Measurements from ENCODE around the gene EMC1. TPM values are rescaled to one million over a fixed set of nuclear protein-coding genes. Genes with fewer than 3 reads are reported as not detected.
"Not testable (repeated sequence)": the region's sequence is repeated elsewhere in the genome, so short reads cannot be mapped to it uniquely, and the experiment has no call there.

Gene EMC1
- total RNA-seq, 2 experiments from 2014 or later, result 21.9 to 22.2 TPM

DNA sequence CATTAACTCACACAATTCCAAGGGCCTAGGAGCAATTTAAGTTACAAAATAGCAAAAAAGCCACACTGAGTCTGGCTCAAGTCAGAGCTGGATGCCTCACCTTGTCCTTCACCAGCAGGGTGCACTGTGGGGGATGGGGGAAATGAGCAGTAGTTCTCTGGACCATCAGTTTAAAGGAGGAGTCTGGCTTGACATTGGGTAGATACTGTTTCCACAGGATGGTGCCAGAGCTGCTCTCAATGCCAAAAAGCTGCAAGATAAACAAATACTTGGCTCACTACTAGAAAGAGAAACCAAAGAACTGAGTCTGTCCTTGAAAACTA is 18.8 kb downstream of the EMC1 start:
- Mint-ChIP-seq H3K4me3 (no peak overlapping the region), H3K36me3 (ENCODE audit: low read depth) (peaks cover 72% of the 10 kb centered on the region), H3K4me1 (ENCODE audit: low read depth) (no peaks in the 10 kb centered on the region), H3K27ac (no peak overlapping the region), H3K9me3 (no peaks in the 10 kb centered on the region), H3K27me3 (no peaks in the 10 kb centered on the region)
- Histone ChIP-seq H3K4me3 (ENCODE audit: low read length) (no peak overlapping the region), H3K9me3 (ENCODE audit: control insufficient read depth in 1 of 2, insufficient read depth in 1 of 2, low read length in 2 of 2) (no peaks in the 10 kb centered on the region), H3K27ac (ENCODE audit: low read depth in 1 of 2, low read length in 2 of 2) (no peak overlapping the region), H3K27me3 (ENCODE audit: control insufficient read depth in 1 of 2, insufficient read depth in 2 of 2, low read length in 2 of 2) (no peaks in the 10 kb centered on the region), H3K4me1 (ENCODE audit: insufficient read depth, low read length) (no peaks in the 10 kb centered on the region), H3K36me3 (ENCODE audit: insufficient read depth, low read length) (peaks cover 76% of the 10 kb centered on the region)
- no peak for ATAC-seq (ENCODE audit: poor library complexity)
- intact Hi-C loops (cut with DNase I, micrococcal nuclease), result no loop called here
- ChIA-PET POLR2A (no interaction called here), CTCF (no interaction called here)
- TF ChIP-seq, protein P1, sequence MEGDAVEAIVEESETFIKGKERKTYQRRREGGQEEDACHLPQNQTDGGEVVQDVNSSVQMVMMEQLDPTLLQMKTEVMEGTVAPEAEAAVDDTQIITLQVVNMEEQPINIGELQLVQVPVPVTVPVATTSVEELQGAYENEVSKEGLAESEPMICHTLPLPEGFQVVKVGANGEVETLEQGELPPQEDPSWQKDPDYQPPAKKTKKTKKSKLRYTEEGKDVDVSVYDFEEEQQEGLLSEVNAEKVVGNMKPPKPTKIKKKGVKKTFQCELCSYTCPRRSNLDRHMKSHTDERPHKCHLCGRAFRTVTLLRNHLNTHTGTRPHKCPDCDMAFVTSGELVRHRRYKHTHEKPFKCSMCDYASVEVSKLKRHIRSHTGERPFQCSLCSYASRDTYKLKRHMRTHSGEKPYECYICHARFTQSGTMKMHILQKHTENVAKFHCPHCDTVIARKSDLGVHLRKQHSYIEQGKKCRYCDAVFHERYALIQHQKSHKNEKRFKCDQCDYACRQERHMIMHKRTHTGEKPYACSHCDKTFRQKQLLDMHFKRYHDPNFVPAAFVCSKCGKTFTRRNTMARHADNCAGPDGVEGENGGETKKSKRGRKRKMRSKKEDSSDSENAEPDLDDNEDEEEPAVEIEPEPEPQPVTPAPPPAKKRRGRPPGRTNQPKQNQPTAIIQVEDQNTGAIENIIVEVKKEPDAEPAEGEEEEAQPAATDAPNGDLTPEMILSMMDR (IDR thresholded peaks at IDR 0.05), result no peak
- no peak for DNase-seq

DNA sequence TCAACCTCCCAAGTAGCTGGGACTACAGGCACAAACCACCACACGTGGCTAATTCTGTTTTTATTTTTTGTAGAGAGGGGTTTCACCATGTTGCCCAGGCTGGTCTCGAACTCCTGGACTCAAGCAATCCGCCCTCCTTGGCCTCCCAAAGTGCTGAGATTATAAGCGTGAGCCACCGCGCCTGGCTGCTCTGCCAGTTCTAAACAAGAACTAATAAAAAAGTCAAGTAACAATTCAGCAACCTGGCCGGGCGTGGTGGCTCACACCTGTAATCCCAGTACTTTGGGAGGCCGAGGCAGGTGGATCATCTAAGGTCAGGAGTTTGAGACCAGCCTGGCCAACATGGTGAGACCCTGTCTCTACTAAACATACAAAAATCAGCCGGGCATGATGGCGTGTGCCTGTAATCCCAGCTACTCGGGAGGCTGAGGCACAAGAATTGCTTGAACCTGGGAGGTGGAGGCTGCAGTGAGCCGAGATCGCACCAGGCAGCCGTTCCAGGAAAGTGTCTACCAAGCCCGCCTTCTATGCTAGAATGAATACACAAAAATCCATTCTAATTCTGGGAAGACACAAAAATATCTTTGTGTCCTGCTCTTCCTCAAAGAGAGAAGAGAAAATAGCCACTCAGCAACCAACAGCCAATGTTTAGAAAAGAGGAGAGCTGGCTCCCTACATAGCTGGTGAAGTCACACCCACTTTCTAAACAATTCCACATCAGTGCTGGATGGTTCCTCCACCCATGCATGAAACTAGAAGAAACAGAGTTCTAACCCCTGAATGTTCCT is 19.4 kb downstream of the EMC1 start:
- H3K36me3 ChIP-seq (ENCODE audit: insufficient read depth, low read length), result peaks cover 76% of the 10 kb centered on the region
- H3K36me3 Mint-ChIP-seq (ENCODE audit: low read depth), result peaks cover 72% of the 10 kb centered on the region
- H3K27ac ChIP-seq (ENCODE audit: low read depth in 1 of 2, low read length in 2 of 2); H3K27me3 ChIP-seq (ENCODE audit: control insufficient read depth in 1 of 2, insufficient read depth in 2 of 2, low read length in 2 of 2); CTCF ChIA-PET; DNase-seq; intact Hi-C loops (cut with DNase I, micrococcal nuclease); H3K9me3 ChIP-seq (ENCODE audit: control insufficient read depth in 1 of 2, insufficient read depth in 1 of 2, low read length in 2 of 2); ATAC-seq (ENCODE audit: poor library complexity); H3K4me3 ChIP-seq (ENCODE audit: low read length); H3K4me1 ChIP-seq (ENCODE audit: insufficient read depth, low read length); POLR2A ChIA-PET; H3K27me3 Mint-ChIP-seq; H3K4me3 Mint-ChIP-seq; H3K4me1 Mint-ChIP-seq (ENCODE audit: low read depth); H3K27ac Mint-ChIP-seq; H3K9me3 Mint-ChIP-seq: not testable (repeated sequence)

DNA sequence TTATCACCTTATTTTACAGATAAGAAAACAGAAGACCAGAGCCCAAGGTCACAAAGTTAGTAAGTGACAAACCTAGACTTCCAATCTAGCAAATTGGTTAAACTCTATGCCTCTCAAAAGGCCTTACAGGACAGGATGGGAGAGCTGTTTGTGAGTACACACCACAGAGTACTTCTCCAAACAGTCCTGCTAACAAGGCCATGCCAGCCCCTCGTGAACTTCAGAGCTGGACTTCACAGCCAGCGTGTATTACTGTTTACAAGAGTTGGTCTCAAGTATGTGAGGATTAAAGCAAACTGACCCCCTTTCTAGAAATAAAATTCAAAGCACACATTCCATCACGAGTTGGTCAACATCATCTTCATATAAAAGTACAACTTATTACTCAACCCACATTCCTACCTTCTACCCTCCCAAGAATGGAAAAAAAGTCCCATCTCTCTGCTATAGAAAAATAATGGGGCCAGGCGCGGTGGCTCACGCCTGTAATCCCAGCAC is 21.4 kb downstream of the EMC1 start:
- Mint-ChIP-seq H3K4me1 (ENCODE audit: low read depth) (no peaks in the 10 kb centered on the region), H3K27me3 (no peaks in the 10 kb centered on the region), H3K36me3 (ENCODE audit: low read depth) (peaks cover 85% of the 10 kb centered on the region), H3K4me3 (no peak overlapping the region), H3K27ac (no peak overlapping the region), H3K9me3 (no peaks in the 10 kb centered on the region)
- no peak for DNase-seq
- no peaks in the 10 kb centered on the region for H3K27me3 ChIP-seq (ENCODE audit: control insufficient read depth in 1 of 2, insufficient read depth in 2 of 2, low read length in 2 of 2)
- ATAC-seq (ENCODE audit: poor library complexity), result no peak
- no peaks in the 10 kb centered on the region for H3K4me1 ChIP-seq (ENCODE audit: insufficient read depth, low read length)
- no peak overlapping the region for H3K27ac ChIP-seq (ENCODE audit: low read depth in 1 of 2, low read length in 2 of 2)
- intact Hi-C loops (cut with DNase I, micrococcal nuclease), result no loop called here
- H3K9me3 ChIP-seq (ENCODE audit: control insufficient read depth in 1 of 2, insufficient read depth in 1 of 2, low read length in 2 of 2), result no peaks in the 10 kb centered on the region
- H3K4me3 ChIP-seq (ENCODE audit: low read length), result no peak overlapping the region
- TF ChIP-seq, protein P1 (IDR thresholded peaks at IDR 0.05), result no peak
- peaks cover 85% of the 10 kb centered on the region for H3K36me3 ChIP-seq (ENCODE audit: insufficient read depth, low read length)
- ChIA-PET POLR2A (no interaction called here), CTCF (no interaction called here)

DNA sequence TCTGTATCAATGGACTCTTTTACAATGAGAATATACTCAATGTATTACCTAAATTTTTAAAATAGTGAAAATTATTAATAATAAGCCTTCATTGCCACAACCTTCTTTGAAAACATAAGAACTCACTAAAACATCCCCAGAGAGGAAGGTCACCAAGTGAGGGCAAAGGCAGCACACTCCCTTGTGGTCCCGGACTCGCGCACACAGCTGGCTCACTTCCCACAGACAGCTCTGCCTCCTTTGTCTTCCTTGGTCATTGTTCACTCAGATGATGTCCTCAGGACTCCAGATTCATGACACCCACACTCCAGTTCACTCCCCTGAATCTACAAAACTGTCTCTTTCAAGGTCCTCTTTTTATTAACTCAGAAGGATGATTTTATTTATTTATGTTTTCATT is 22.1 kb downstream of the EMC1 start:
- Histone ChIP-seq H3K4me1 (ENCODE audit: insufficient read depth, low read length) (no peaks in the 10 kb centered on the region), H3K27ac (ENCODE audit: low read depth in 1 of 2, low read length in 2 of 2) (no peak overlapping the region), H3K4me3 (ENCODE audit: low read length) (no peak overlapping the region), H3K36me3 (ENCODE audit: insufficient read depth, low read length) (peaks cover 86% of the 10 kb centered on the region), H3K9me3 (ENCODE audit: control insufficient read depth in 1 of 2, insufficient read depth in 1 of 2, low read length in 2 of 2) (no peaks in the 10 kb centered on the region), H3K27me3 (ENCODE audit: control insufficient read depth in 1 of 2, insufficient read depth in 2 of 2, low read length in 2 of 2) (no peaks in the 10 kb centered on the region)
- Mint-ChIP-seq H3K27ac (no peak overlapping the region), H3K4me3 (no peak overlapping the region), H3K36me3 (ENCODE audit: low read depth) (peaks cover 90% of the 10 kb centered on the region), H3K9me3 (no peaks in the 10 kb centered on the region), H3K4me1 (ENCODE audit: low read depth) (no peaks in the 10 kb centered on the region), H3K27me3 (no peaks in the 10 kb centered on the region)
- DNase-seq (no peak), ATAC-seq (ENCODE audit: poor library complexity) (no peak)
- TF ChIP-seq, protein P1 (IDR thresholded peaks at IDR 0.05), result no peak
- CTCF ChIA-PET, result no interaction called here
- intact Hi-C loops (cut with DNase I, micrococcal nuclease), result no loop called here
- POLR2A ChIA-PET, result no interaction called here

All from CD4-positive, alpha-beta T cell (primary cell).